Measurements from ENCODE around the gene CARD14. TPM values are rescaled to one million over a fixed set of nuclear protein-coding genes. Genes with fewer than 3 reads are reported as not detected.
"Not testable (repeated sequence)": the region's sequence is repeated elsewhere in the genome, so short reads cannot be mapped to it uniquely, and the experiment has no call there.

CARD14 gene
- total RNA-seq, 1 donor from 2014 or later: 0.41 TPM

- FAIRE-seq (no peak), DNase-seq (ENCODE audit: low spot score in 2 of 2) (no peak)
Observed at GRCh38 chr17:80182845-80183223, 13.0 kb downstream of the CARD14 start.

- FAIRE-seq: no peak
- DNase-seq (ENCODE audit: low spot score in 2 of 2): no peak
Observed at GRCh38 chr17:80183581-80184422, 14.0 kb downstream of the CARD14 start.

DNA sequence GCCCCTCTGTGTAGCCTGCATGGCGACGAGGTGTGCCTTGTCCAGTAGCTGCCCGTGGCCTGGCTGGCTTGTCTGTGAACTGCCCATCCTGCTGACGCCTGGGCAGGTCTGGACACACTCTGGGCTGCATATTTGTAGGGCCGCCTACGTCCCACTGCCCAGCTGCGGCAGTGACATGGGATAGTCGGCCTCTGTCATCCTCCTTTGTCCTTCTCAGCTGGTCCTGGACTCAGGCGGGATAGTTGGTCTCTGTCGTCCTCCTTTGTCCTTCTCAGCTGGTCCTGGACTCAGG lies 14.5 kb downstream of the CARD14 start:
- FAIRE-seq: no peak
- DNase-seq (ENCODE audit: low spot score in 2 of 2): no peak

GRCh38 chr17:80185968-80186367 lies 16.1 kb downstream of the CARD14 start:
- FAIRE-seq (no peak), DNase-seq (ENCODE audit: low spot score in 2 of 2) (no peak)

- DNase-seq (ENCODE audit: low spot score in 2 of 2): no peak
- no peak for FAIRE-seq
Observed at GRCh38 chr17:80187090-80187489, 17.3 kb downstream of the CARD14 start.

DNA sequence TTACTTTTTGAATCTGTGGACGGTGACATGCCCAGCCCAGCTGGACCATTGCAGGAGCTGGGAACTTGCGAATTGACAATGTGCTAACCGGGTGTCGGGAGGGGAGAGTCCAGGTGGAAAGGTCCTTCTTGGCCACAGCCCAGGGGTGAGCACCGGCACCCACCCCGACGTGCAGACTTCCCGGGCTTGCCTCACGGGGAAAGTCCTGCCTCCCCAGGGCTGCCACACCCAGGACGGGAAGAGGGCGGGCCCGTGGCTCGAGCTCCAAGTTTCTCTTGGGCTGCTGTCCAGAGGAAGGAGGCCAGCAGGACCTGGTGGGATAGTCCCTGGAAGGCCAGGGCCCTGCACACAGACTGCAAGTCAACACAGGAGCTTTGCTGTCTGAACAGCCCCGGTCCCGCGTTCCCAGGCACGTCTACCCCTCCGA lies 17.7 kb downstream of the CARD14 start:
- no peak for FAIRE-seq

GRCh38 chr17:80189611-80190010 lies 19.8 kb downstream of the CARD14 start:
- FAIRE-seq: no peak

More for the DNA sequence above, 17.7 kb downstream of the CARD14 start:
- no peak for DNase-seq (ENCODE audit: low spot score in 2 of 2)

DNA sequence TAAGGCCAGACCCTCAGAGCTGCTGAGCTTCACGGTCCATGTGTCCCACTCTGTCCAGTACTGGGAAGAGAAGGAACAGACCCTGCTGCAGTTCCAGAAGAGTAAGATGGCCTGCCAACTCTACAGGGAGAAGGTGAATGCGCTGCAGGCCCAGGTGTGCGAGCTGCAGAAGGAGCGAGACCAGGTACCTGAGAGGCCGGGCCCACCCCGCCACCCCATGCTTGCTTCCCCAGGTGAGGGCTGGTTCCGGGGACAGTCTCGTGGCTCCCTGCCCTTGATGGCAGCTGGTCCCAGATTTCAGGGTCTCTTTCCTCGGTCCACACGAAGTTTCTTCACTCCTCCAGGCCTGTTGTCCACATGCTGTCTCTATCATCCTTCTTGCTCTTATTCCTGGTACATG lies 20.9 kb downstream of the CARD14 start:
- DNase-seq (ENCODE audit: low spot score in 2 of 2): no peak
- FAIRE-seq: no peak

More at GRCh38 chr17:80189611-80190010, 19.8 kb downstream of the CARD14 start:
- no peak for DNase-seq (ENCODE audit: low spot score in 2 of 2)

DNA sequence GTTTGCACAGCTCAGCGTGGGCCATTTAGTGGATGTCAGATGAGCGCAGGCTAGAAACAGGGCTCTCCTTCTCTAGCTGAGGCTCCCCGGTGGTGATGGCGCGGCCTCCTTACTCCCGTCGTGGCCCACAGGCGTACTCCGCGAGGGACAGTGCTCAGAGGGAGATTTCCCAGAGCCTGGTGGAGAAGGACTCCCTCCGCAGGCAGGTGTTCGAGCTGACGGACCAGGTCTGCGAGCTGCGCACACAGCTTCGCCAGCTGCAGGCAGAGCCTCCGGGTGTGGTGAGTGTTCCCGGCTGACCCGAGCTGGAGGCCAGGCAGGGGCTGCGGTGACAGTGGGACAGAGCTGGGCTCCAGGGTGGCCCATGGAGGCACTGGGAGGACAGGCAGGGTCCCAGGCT lies 21.4 kb downstream of the CARD14 start:
- FAIRE-seq (no peak), DNase-seq (ENCODE audit: low spot score in 2 of 2) (no peak)

GRCh38 chr17:80191865-80192661 lies 22.2 kb downstream of the CARD14 start:
- no peak for FAIRE-seq
- peak in 1 of 2 donors; percentile 60 for DNase-seq (ENCODE audit: low spot score in 2 of 2)

- no peak for FAIRE-seq
Observed at GRCh38 chr17:80195141-80195540, 25.3 kb downstream of the CARD14 start.

DNA sequence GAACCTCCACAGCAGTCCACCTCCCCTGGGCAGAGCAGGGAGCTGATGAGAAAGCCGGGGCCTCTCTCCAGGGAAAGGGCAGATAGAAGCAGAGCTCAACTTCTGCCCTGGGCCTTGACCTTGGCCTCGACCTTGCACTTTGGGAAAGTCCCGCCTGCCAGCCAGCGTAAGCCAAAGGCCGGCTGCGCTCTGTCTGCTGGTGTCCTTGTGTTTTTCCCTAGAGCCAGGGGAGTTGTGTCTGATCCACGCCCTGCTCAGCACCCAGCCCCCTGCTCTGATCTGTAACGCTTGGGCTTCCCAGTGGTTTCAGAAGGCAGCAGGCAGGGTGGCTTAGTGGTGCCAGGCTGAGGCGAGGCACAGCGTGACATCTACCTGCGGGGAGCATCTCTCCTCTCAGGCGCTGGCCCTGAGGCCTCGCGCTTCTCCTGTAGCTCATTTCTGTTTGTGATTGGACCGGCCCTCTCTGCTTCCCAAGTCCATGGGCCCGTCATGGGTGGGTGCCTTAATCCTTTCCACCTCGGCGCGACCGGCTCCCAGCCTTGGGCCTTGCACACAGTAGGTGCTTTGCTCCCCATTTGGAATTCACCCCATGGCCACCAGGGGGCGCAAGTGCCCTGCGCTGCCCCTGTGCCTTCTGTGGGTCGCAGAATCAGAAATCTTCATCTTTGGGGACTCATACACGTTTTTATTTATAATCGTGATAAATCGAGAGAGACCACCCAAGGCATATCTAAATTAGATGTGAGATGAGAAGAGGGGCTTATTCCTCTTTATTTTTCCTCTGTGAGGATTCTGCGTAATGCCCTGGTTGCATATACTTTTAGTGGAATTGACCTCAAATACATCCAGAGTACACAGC lies 26.1 kb downstream of the CARD14 start:
- FAIRE-seq (no peak), DNase-seq (ENCODE audit: low spot score in 2 of 2) (no peak)

More at GRCh38 chr17:80195141-80195540, 25.3 kb downstream of the CARD14 start:
- no peak for DNase-seq (ENCODE audit: low spot score in 2 of 2)

GRCh38 chr17:80196652-80197051 lies 26.8 kb downstream of the CARD14 start:
- DNase-seq (ENCODE audit: low spot score in 2 of 2) (no peak), FAIRE-seq (no peak)

GRCh38 chr17:80198144-80198661 lies 28.4 kb downstream of the CARD14 start:
- DNase-seq (ENCODE audit: low spot score in 2 of 2) (no peak), FAIRE-seq (no peak)

GRCh38 chr17:80199295-80199694 lies 29.5 kb downstream of the CARD14 start:
- DNase-seq (ENCODE audit: low spot score in 2 of 2); FAIRE-seq: not testable (repeated sequence)

DNA sequence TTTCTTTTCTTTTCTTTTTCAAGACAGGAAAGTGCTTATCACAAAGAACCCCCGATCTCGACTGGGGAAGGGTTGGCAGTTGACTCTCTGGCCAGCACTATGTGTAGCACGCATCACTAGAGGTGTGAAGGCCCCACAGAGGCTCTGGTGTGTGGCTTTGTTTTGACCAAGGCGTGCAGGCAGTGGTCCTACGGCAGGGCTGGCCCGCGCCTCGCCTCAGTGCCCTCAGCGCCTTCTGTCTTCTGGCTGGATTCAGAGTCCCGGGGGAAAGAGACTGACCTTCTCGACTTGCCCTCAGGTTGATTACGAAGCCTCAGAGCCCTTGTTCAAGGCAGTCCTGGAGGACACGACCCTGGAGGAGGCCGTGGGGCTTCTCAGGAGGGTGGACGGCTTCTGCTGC lies 31.6 kb downstream of the CARD14 start:
- DNase-seq (ENCODE audit: low spot score in 2 of 2): no peak
- FAIRE-seq: no peak

GRCh38 chr17:80202197-80202596 lies 32.4 kb downstream of the CARD14 start:
- FAIRE-seq (no peak), DNase-seq (ENCODE audit: low spot score in 2 of 2) (no peak)

DNA sequence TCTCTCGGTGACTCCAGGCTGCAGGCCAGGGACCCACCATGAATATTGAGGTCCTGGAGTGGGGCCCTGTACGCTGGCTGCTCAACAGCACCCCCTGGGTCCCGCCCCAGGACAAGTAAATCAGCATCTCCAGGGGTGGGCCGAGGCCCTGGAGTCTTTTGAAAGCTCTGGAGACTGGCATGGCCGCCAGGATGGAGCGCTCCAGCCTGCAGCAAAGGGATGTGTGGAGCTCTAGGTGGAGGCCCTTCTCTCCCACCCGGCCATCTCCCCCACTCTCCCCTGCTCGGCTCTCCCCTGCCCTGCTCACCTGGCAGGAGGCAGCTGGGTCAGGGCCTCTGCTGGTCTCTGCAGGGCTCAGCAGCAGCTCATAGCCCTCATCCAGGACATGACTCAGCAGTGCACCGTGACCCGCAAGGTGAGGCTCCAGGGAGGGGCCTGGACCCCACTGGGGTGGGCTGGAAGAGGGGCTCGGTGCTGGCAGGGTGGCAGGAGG lies 33.7 kb downstream of the CARD14 start:
- FAIRE-seq: no peak
- no peak for DNase-seq (ENCODE audit: low spot score in 2 of 2)

- DNase-seq (ENCODE audit: low spot score in 2 of 2): no peak
- FAIRE-seq: no peak
Observed at GRCh38 chr17:80204626-80205468, 35.0 kb downstream of the CARD14 start.
